ENCODE measurements around the gene RBM3.
A peak's percentile ranks its signal among the peaks of the same experiment; 100 is the strongest.

Gene RBM3

GRCh38 chrX:48590203-48591103 lies 16.2 kb downstream of the RBM3 start:
- CTCF ChIA-PET, result no interaction called here
- H3K4me3 ChIP-seq (ENCODE audit: low read depth, low read length), result no peak overlapping the region
- H3K27ac ChIP-seq (ENCODE audit: extremely low read depth, low read depth, low read length), result peak overlapping the region; percentile 34; the same call in 1 of the 2 replicates
- TF ChIP-seq KLF1 (tag by site-specific recombination; IDR thresholded peaks at IDR 0.05) (no peak), SCRT2 (tag by site-specific recombination; IDR thresholded peaks at IDR 0.05) (peak; percentile 53; the same call in 1 of the 2 replicates), ZNF623 (tag by site-specific recombination; IDR thresholded peaks at IDR 0.05) (peak; percentile 98), ZNF660 (tag by site-specific recombination; IDR thresholded peaks at IDR 0.05) (no peak), TCF7L2 (IDR thresholded peaks at IDR 0.05; ENCODE audit: borderline replicate concordance, low read depth, low read length) (no peak)
- POLR2A ChIA-PET, result interaction anchor here (1.0 kb wide), 1 partner anchor 12 kb away, joined by 5 read pairs; no protein-coding TSS in a partner anchor
- H3K36me3 ChIP-seq (ENCODE audit: control insufficient read depth in 2 of 2, insufficient read depth in 1 of 2, low read length in 2 of 2), result no peaks in the 10 kb centered on the region
- H3K4me1 ChIP-seq (ENCODE audit: control insufficient read depth, insufficient read depth, low read length), result no peaks in the 10 kb centered on the region
- no peaks in the 10 kb centered on the region for H3K9me3 ChIP-seq (ENCODE audit: control insufficient read depth, insufficient read depth, low read depth, low read length)

GRCh38 chrX:48591255-48591791 lies 17.0 kb downstream of the RBM3 start:
- ChIA-PET POLR2A (interaction anchor here (1.0 kb wide), 1 partner anchor 13 kb away, joined by 5 read pairs; no protein-coding TSS in a partner anchor), CTCF (interaction anchor here (0.6 kb wide), 1 partner anchor 528 kb away, joined by 3 read pairs; no protein-coding TSS in a partner anchor)
- TF ChIP-seq WT1 (tag by site-specific recombination; IDR thresholded peaks at IDR 0.05), result no peak
- TF ChIP-seq ZNF692 (tag by site-specific recombination; IDR thresholded peaks at IDR 0.05), result no peak
- no peak for TF ChIP-seq PRDM1 (tag by site-specific recombination; IDR thresholded peaks at IDR 0.05)
- no peak for TF ChIP-seq ZNF114 (tag by site-specific recombination; IDR thresholded peaks at IDR 0.05)
- TF ChIP-seq ZNF548 (tag by site-specific recombination; IDR thresholded peaks at IDR 0.05), result no peak
- TF ChIP-seq YY2 (tag by site-specific recombination; IDR thresholded peaks at IDR 0.05), result no peak
- no peak for TF ChIP-seq ZNF48 (tag by site-specific recombination; IDR thresholded peaks at IDR 0.05)
- TF ChIP-seq ZNF248 (tag by site-specific recombination; IDR thresholded peaks at IDR 0.05), result no peak
- TF ChIP-seq ZNF341 (tag by site-specific recombination; IDR thresholded peaks at IDR 0.05; ENCODE audit: low read depth), result no peak
- no peak for TF ChIP-seq MEIS1 (CRISPR knock-in tag; IDR thresholded peaks at IDR 0.05; ENCODE audit: borderline replicate concordance)
- no peak for TF ChIP-seq ZBTB6 (tag by site-specific recombination; IDR thresholded peaks at IDR 0.05)
- TF ChIP-seq ZNF501 (tag by site-specific recombination; IDR thresholded peaks at IDR 0.05), result no peak
- no peak for TF ChIP-seq ZNF518A (tag by site-specific recombination; conservative IDR thresholded peaks at IDR 0.05; ENCODE audit: low read depth)
- TF ChIP-seq ZNF19 (tag by site-specific recombination; IDR thresholded peaks at IDR 0.05; ENCODE audit: low read depth), result no peak
- Histone ChIP-seq H3K36me3 (ENCODE audit: control insufficient read depth in 2 of 2, insufficient read depth in 1 of 2, low read length in 2 of 2) (no peaks in the 10 kb centered on the region), H3K4me1 (ENCODE audit: control insufficient read depth, insufficient read depth, low read length) (no peaks in the 10 kb centered on the region), H3K9me3 (ENCODE audit: control insufficient read depth, insufficient read depth, low read depth, low read length) (no peaks in the 10 kb centered on the region), H3K27ac (ENCODE audit: extremely low read depth, low read depth, low read length) (no peak overlapping the region), H3K4me3 (ENCODE audit: low read depth, low read length) (no peak overlapping the region)
